CD8-positive, alpha-beta memory T cell (primary cell): Measurements from ENCODE around the gene LAMB3. TPM values are rescaled to one million over a fixed set of nuclear protein-coding genes. Genes with fewer than 3 reads are reported as not detected.
"Not testable (repeated sequence)": the region's sequence is repeated elsewhere in the genome, so short reads cannot be mapped to it uniquely, and the experiment has no call there.

ENCODE experiments used
- CTCF ChIA-PET: fragments of 350-600 bp; sonication (Branson Sonifier 250); formaldehyde crosslinking; loops from one replicate; lab custom pipeline; 2021; ENCODE audit warnings: antibody characterized with exemption; lab: Charles Lee
- POLR2A ChIA-PET: fragments of 350-600 bp; sonication (Branson Sonifier 250); formaldehyde crosslinking; loops from one replicate; lab custom pipeline; 2021; ENCODE audit warnings: antibody characterized with exemption; lab: Charles Lee
- DNase-seq, 5 donors: peaks; one replicate each; pipeline versions ENCODE4 v3.0.0 to v3.0.0-alpha.2; 2020 to 2022; ENCODE audit warnings: mixed read lengths in 1 of 5
- H3K27ac ChIP-seq: one replicate; pipeline ENCODE4 v1.7.0; 2013; ENCODE audit warnings: low read depth, mild to moderate bottlenecking, low read length, moderate library complexity
- H3K27me3 ChIP-seq: 2 replicates; pipeline ENCODE4 v1.7.0; 2013; ENCODE audit warnings: low read length, mild to moderate bottlenecking; ENCODE audit not compliant: insufficient read depth, poor library complexity, severe bottlenecking
- H3K36me3 ChIP-seq: 2 replicates; pipeline ENCODE4 v1.7.0; 2013; ENCODE audit warnings: mild to moderate bottlenecking, low read length, moderate library complexity; ENCODE audit not compliant: insufficient read depth
- H3K4me1 ChIP-seq: 2 replicates; pipeline ENCODE4 v1.7.0; 2013; ENCODE audit warnings: mild to moderate bottlenecking, low read length, moderate library complexity; ENCODE audit not compliant: insufficient read depth
- H3K4me3 ChIP-seq: 2 replicates; pipeline ENCODE4 v1.7.0; 2013; ENCODE audit warnings: mild to moderate bottlenecking, low read length
- H3K9me3 ChIP-seq: 2 replicates; pipeline ENCODE4 v1.7.0; 2013; ENCODE audit warnings: mild to moderate bottlenecking, low read length
- H3K27ac Mint-ChIP-seq, 8 donors: one replicate each; pipeline ENCODE4 v1.8.0; 2020 to 2021; ENCODE audit warnings: mixed read lengths in 8 of 8, mild to moderate bottlenecking in 6 of 8, inconsistent platforms in 3 of 8, moderate library complexity in 3 of 8
- H3K27me3 Mint-ChIP-seq, 2 donors: one replicate each; pipeline ENCODE4 v1.8.0; 2020 to 2021; ENCODE audit warnings: mixed read lengths in 2 of 2, mild to moderate bottlenecking in 1 of 2, moderate library complexity in 1 of 2
- H3K36me3 Mint-ChIP-seq, 3 donors: one replicate each; pipeline ENCODE4 v1.8.0; 2020 to 2021; ENCODE audit warnings: mixed read lengths in 3 of 3, inconsistent platforms in 1 of 3, mild to moderate bottlenecking in 1 of 3
- H3K4me1 Mint-ChIP-seq, 3 donors: one replicate each; pipeline ENCODE4 v1.8.0; 2020 to 2021; ENCODE audit warnings: mixed read lengths in 3 of 3, inconsistent platforms in 1 of 3, mild to moderate bottlenecking in 1 of 3
- H3K4me3 Mint-ChIP-seq, 7 donors: one replicate each; pipeline ENCODE4 v1.8.0; 2020 to 2021; ENCODE audit warnings: mixed read lengths in 7 of 7, mild to moderate bottlenecking in 6 of 7, moderate library complexity in 4 of 7, inconsistent platforms in 2 of 7
- H3K9me3 Mint-ChIP-seq, 5 donors: one replicate each; pipeline ENCODE4 v1.8.0; 2020 to 2022; ENCODE audit warnings: mixed read lengths in 5 of 5, mild to moderate bottlenecking in 3 of 5, moderate library complexity in 2 of 5, inconsistent platforms in 1 of 5
- polyA plus RNA-seq: library from polyadenylated mRNA; unstranded; fragments of 300-500 nt; fragmentation: Illumina TruSeq; gene quantifications from one replicate; pipeline ENCODE4 v1.2.3, GENCODE V29; 2021
- total RNA-seq, 2 experiments: library from RNA; stranded (reverse); gene quantifications; one replicate each; pipeline ENCODE4 v1.2.3, GENCODE V29; 2021

LAMB3 gene
- 1 to 10 TPM in 1 of 2 experiments, under 1 TPM in 1; 0.92 to 1.3 TPM for total RNA-seq
- polyA plus RNA-seq = 0.28 TPM

DNA sequence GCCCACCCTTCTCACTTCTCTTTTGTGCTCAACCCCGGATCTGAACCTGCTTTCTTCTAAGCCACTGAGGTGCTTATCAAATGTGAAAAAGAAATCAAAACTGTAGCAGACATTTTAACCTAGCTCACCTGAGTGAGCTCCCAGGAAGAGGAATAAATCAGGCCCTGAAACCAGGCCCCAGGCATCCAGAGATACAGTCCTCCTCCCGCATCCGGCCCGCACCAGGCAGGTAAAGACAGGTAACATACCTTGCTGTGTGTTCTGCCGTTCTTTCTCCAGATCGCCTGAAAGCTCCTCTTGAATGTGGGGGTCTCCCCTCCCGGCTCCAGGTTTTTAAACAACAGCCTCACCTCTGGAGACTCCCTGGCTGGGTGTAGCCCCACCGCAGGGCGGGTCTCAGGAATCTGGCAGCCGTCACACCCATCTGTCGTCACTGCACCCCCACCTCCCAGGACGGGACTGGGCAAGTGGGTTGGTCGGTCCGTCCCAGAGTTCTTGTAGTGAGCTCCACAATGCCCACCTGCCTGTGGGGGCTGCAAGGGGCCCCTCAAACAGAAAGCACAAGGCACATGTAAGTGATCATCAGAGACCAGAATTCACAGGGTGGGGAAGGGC, at the start of gene LAMB3:
Gene LAMB3, minus strand, starts transcription at position 305 of the 615 bp plus-strand sequence. CDS start 1,481 bp downstream, outside the sequence.
- ChIA-PET CTCF (interaction anchor here (0.9 to 1.1 kb wide), 2 partner anchors 13 to 25 kb away, joined by 3 read pairs; no protein-coding TSS in a partner anchor), POLR2A (no interaction called here)
- H3K9me3 ChIP-seq = no peaks in the 10 kb centered on the region
- Mint-ChIP-seq H3K27ac (peak within 1 kb of the TSS in 4 of 8 donors; percentile 13 to 79 (median 64)), H3K4me3 (no peak within 1 kb of the TSS), H3K4me1 (peaks cover 3 to 18% (median 11%) of the 10 kb centered on the region in 3 donors), H3K27me3 (peaks cover 0 to 4% of the 10 kb centered on the region in 2 donors), H3K36me3 (no peaks in the 10 kb centered on the region), H3K9me3 (no peaks in the 10 kb centered on the region)
- H3K27ac ChIP-seq = no peak within 1 kb of the TSS
- no peak for DNase-seq
- H3K36me3 ChIP-seq = no peaks in the 10 kb centered on the region
- H3K4me3 ChIP-seq = no peak within 1 kb of the TSS
- H3K4me1 ChIP-seq = peaks cover 4% of the 10 kb centered on the region
- H3K27me3 ChIP-seq = no peaks in the 10 kb centered on the region

DNA sequence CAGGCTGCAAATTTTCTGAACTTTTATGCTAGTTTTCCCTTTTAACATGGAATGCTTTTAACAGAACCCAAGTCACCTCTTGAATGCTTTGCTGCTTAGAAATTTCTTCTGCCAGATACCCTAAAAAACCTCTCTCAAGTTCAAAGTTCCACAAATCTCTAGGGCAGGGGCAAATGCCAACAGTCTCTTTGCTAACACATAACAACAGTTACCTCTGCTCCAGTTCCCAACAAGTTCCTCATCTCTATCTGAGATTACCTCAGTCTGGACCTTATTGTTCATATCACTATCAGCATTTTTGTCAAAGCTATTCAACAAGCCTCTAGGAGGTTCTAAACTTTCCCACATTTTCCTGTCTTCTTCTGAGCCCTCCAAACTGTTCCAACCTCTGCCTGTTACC, 48.5 kb upstream of the LAMB3 start:
- H3K27ac Mint-ChIP-seq, H3K4me1 ChIP-seq, H3K36me3 ChIP-seq, DNase-seq, H3K9me3 ChIP-seq, H3K4me1 Mint-ChIP-seq, H3K9me3 Mint-ChIP-seq, H3K4me3 ChIP-seq, H3K27ac ChIP-seq, POLR2A ChIA-PET, H3K36me3 Mint-ChIP-seq, H3K27me3 ChIP-seq, H3K4me3 Mint-ChIP-seq: not testable (repeated sequence)
- CTCF ChIA-PET = interaction anchor here (1.9 kb wide), 1 partner anchor 131 kb away, joined by 5 read pairs; no protein-coding TSS in a partner anchor
- H3K27me3 Mint-ChIP-seq = peaks cover 10 to 12% of the 10 kb centered on the region in 2 donors

DNA sequence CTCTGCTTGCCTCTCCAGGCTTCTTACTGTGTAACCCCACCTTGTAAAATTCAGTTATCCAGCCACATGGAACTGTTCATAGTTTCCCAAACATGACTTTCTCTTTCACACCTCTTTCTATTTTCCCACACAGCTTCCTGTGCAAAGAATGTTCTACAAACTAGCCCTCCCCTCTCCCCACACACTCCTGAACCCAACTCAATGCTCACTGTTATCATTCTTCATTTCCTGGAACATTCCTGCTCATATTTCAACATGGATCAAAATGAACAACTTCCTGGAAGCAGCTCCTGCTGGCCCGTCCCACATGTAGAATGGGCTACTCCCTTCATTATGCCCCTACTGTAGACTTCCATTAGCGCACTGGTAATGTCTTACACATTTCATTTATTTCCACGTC, 44.9 kb upstream of the LAMB3 start:
- no peak overlapping the region for H3K4me3 ChIP-seq
- H3K9me3 ChIP-seq = no peaks in the 10 kb centered on the region
- H3K27me3 ChIP-seq = no peaks in the 10 kb centered on the region
- Mint-ChIP-seq H3K4me3 (no peak overlapping the region), H3K36me3 (peaks cover 0 to 9% (median 4%) of the 10 kb centered on the region in 3 donors), H3K27me3 (peaks cover 0 to 7% of the 10 kb centered on the region in 2 donors), H3K4me1 (peaks cover 6 to 16% (median 9%) of the 10 kb centered on the region in 3 donors), H3K27ac (peak overlapping the region in 1 of 8 donors; percentile 14), H3K9me3 (no peaks in the 10 kb centered on the region)
- no peak overlapping the region for H3K27ac ChIP-seq
- no peaks in the 10 kb centered on the region for H3K4me1 ChIP-seq
- H3K36me3 ChIP-seq = no peaks in the 10 kb centered on the region
- ChIA-PET CTCF (no interaction called here), POLR2A (no interaction called here)
- no peak for DNase-seq

DNA sequence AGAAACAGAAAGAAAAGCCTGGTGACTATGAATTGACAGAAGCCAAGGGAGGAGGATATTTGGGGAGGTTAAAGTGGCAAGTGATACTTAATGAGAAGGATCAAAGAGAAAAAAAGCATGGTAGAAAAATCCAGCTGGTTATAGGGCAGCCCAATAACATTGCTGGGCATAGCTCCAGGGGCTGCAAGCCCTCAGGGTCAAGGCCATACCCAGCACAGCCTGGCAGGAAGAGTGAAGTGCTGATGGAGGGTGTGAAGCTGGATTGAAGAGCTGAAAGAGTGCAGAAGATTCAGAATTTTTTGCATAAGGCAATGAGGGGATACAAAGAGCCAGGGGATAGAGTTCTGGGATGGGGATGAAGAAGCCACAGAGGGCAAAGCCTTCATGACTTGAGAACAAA, 44.4 kb upstream of the LAMB3 start:
- Mint-ChIP-seq H3K4me3 (no peak overlapping the region), H3K9me3 (no peaks in the 10 kb centered on the region), H3K27me3 (peaks cover 0 to 6% of the 10 kb centered on the region in 2 donors), H3K4me1 (peaks cover 6 to 16% (median 9%) of the 10 kb centered on the region in 3 donors), H3K27ac (peak overlapping the region in 1 of 8 donors; percentile 36), H3K36me3 (peaks cover 0 to 7% (median 3%) of the 10 kb centered on the region in 3 donors)
- POLR2A ChIA-PET = no interaction called here
- Histone ChIP-seq H3K9me3 (no peaks in the 10 kb centered on the region), H3K4me1 (no peaks in the 10 kb centered on the region), H3K27me3 (no peaks in the 10 kb centered on the region), H3K27ac (no peak overlapping the region), H3K4me3 (no peak overlapping the region), H3K36me3 (no peaks in the 10 kb centered on the region)
- DNase-seq = no peak
- CTCF ChIA-PET = no interaction called here

DNA sequence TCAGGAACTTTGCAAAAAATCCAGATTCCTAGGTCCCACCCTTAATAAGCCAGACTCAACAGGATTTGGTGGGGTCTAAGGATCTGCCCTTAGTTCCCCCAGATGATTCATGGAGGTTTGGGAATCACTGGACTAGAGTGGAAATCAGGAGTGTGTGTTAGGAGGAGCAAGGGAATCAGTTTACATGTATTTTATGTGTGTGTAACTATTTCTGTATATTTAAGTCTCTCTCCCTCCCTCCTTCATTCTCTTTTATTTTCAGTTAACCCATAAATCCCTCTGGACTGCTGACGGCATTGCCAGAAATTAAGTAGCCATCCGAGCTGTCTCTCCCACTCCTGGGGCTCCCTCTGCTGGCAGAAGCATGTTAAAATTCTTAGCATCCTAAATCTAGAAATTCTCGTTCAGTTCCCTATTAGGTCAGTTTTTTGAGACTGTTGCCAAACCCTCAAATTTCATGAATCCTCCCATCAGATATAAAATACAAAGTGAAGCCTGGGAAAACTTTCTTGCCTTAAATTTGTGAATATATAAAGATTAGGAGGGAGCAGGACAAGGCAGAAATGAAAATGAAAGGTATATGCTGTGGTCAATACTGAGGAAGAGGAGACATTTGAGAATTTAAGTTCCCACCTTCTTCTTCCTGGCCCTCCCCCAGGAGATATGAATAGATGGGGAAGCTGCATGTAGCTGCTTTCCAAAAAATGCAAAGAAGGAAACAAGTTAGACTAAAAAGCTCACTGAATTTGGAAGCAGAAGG, 40.7 kb upstream of the LAMB3 start:
- Mint-ChIP-seq H3K36me3 (no peaks in the 10 kb centered on the region), H3K27me3 (peaks cover 0 to 2% of the 10 kb centered on the region in 2 donors), H3K4me1 (peaks cover 6 to 25% (median 9%) of the 10 kb centered on the region in 3 donors), H3K27ac (peak overlapping the region in 3 of 8 donors; percentile 11 to 43 (median 19)), H3K4me3 (no peak overlapping the region), H3K9me3 (no peaks in the 10 kb centered on the region)
- no peak overlapping the region for H3K4me3 ChIP-seq
- DNase-seq = peak; percentile 31 to 62 (median 45)
- no peaks in the 10 kb centered on the region for H3K27me3 ChIP-seq
- ChIA-PET POLR2A (no interaction called here), CTCF (interaction anchor here (0.7 to 2.0 kb wide), 8 partner anchors 38 to 125 kb away, joined by 3 to 6 read pairs (median 3); partner anchors contain the start of gene TRAF3IP3)
- H3K36me3 ChIP-seq = no peaks in the 10 kb centered on the region
- H3K4me1 ChIP-seq = no peaks in the 10 kb centered on the region
- no peaks in the 10 kb centered on the region for H3K9me3 ChIP-seq
- no peak overlapping the region for H3K27ac ChIP-seq

DNA sequence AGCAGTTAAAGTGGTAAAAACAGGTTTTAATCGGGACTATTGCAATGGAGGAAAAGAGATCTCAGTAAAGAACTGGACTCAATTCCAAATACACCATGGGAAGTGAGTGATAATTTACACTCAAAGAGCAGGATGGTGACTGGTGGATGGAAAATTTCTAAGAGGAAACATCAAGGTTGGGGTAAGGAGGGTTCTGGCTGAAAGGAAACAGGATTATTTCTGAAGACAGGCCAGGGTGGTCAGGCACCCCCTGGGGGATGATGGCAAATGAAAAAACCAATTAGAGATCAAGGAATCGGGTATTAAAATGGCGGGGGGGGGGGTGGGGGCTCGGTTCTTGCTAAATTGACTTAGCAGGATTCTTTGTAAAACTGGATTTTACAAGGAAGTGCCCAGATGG, 40.1 kb upstream of the LAMB3 start:
- H3K36me3 Mint-ChIP-seq = no peaks in the 10 kb centered on the region
- Histone ChIP-seq H3K27ac (no peak overlapping the region), H3K4me3 (no peak overlapping the region), H3K36me3 (no peaks in the 10 kb centered on the region), H3K4me1 (peaks cover under 1% of the 10 kb centered on the region), H3K9me3 (no peaks in the 10 kb centered on the region), H3K27me3 (no peaks in the 10 kb centered on the region)
- peaks cover 0 to 2% of the 10 kb centered on the region in 2 donors for H3K27me3 Mint-ChIP-seq
- H3K27ac Mint-ChIP-seq = peak overlapping the region in 1 of 8 donors; percentile 15
- H3K4me3 Mint-ChIP-seq = no peak overlapping the region
- no peaks in the 10 kb centered on the region for H3K9me3 Mint-ChIP-seq
- ChIA-PET CTCF (interaction anchor here (0.7 to 2.0 kb wide), 8 partner anchors 9 to 125 kb away, joined by 3 to 6 read pairs (median 4); no protein-coding TSS in a partner anchor), POLR2A (no interaction called here)
- H3K4me1 Mint-ChIP-seq = peaks cover 6 to 30% (median 11%) of the 10 kb centered on the region in 3 donors
- DNase-seq = no peak

DNA sequence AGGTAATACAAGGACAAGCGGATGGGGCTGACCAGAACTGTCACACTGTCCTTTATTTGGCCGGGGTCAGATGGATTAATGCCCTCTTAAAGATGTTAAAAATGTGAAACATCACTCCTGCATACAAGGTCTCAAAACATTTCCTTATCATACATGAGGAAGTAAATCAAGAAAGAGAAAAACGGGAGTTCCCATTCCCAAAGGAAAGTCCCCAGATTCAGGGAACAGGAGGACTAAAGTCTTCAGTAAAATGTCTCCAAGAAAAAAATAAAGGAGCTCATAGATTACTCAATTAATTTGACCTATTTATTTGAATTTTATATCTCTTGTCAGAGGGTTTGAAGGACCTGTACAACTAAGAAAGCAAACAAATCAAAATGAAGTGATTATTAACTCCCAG, 39.0 kb upstream of the LAMB3 start:
- Mint-ChIP-seq H3K9me3 (no peaks in the 10 kb centered on the region), H3K27ac (no peak overlapping the region), H3K36me3 (no peaks in the 10 kb centered on the region), H3K27me3 (no peaks in the 10 kb centered on the region), H3K4me1 (peaks cover 13 to 37% (median 17%) of the 10 kb centered on the region in 3 donors), H3K4me3 (no peak overlapping the region)
- Histone ChIP-seq H3K27me3 (no peaks in the 10 kb centered on the region), H3K9me3 (no peaks in the 10 kb centered on the region), H3K36me3 (no peaks in the 10 kb centered on the region), H3K4me3 (no peak overlapping the region), H3K27ac (no peak overlapping the region), H3K4me1 (peaks cover 10% of the 10 kb centered on the region)
- ChIA-PET CTCF (interaction anchor here (1.3 to 2.0 kb wide), 6 partner anchors 8 to 124 kb away, joined by 3 to 6 read pairs (median 4); no protein-coding TSS in a partner anchor), POLR2A (no interaction called here)
- no peak for DNase-seq

DNA sequence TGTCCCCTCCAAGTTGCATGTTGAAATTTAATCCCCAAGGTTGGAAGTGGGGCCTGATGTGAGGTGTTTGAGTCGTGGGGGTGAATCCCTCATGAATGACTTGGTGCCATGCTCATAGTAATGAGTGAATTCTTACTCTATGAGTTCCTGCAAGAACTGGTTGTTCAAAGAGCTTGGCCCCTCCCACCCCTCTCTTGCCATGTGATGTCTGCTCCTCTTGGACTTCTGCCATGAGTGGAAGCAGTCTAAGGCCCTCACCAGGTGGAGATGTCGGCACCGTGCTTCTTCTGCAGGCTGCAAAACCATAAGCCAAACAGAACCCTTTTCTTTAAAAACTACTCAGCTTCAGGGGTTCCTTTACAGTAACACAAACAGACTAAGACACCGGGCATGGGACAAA, 37.3 kb upstream of the LAMB3 start:
- Mint-ChIP-seq H3K27ac (peak overlapping the region in 1 of 8 donors; percentile 84), H3K4me1 (peaks cover 26 to 51% (median 31%) of the 10 kb centered on the region in 3 donors), H3K4me3 (no peak overlapping the region), H3K27me3 (no peaks in the 10 kb centered on the region), H3K9me3 (no peaks in the 10 kb centered on the region), H3K36me3 (no peaks in the 10 kb centered on the region)
- Histone ChIP-seq H3K27ac (no peak overlapping the region), H3K4me3 (no peak overlapping the region), H3K4me1 (peaks cover 26% of the 10 kb centered on the region), H3K27me3 (no peaks in the 10 kb centered on the region), H3K9me3 (no peaks in the 10 kb centered on the region), H3K36me3 (no peaks in the 10 kb centered on the region)
- ChIA-PET POLR2A (no interaction called here), CTCF (interaction anchor here (1.4 kb wide), 1 partner anchor 123 kb away, joined by 4 read pairs; no protein-coding TSS in a partner anchor)
- DNase-seq = no peak
